Urothelium cell line (cell line): ENCODE data around the gene KIN.
"Not testable (repeated sequence)": the region's sequence is repeated elsewhere in the genome, so short reads cannot be mapped to it uniquely, and the experiment has no call there.

Experiments
- DNase-seq: peaks from one replicate; pipeline ENCODE4 v3.0.0; 2011; ENCODE audit warnings: low spot score, mixed read lengths
- FAIRE-seq: peaks from 2 replicates; lab custom pipeline; 2011; peaks lifted over from hg19 to GRCh38; lab: Jason Lieb, UNC

KIN gene

DNA sequence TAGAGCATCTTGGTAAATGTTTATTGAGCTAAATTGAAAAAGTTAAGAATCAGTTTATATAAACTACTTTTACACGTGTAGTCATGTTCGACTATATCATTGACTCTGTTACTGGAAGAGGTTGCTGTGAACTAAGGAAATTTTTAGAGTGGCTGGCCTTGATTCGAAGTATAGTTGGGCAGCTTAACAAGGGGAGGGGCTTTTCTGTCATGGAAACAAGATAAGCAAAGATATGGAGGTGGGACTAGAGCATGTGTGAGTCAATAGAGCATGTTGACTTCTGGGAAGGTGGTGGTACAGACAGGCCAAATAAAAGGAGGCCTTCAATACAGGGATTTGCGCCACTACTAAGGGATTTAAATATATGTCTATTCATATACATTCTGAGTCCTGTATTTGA lies 7.8 kb upstream of the KIN start:
- no peak for FAIRE-seq

GRCh38 chr10:7794251-7795026 lies 6.6 kb upstream of the KIN start:
- FAIRE-seq (no peak), DNase-seq (no peak)

More for the DNA sequence above, 7.8 kb upstream of the KIN start:
- no peak for DNase-seq

GRCh38 chr10:7792541-7792940 lies 4.7 kb upstream of the KIN start:
- no peak for DNase-seq
- FAIRE-seq: no peak

GRCh38 chr10:7789390-7789789 lies 1.6 kb upstream of the KIN start:
- FAIRE-seq: no peak
- DNase-seq: no peak

DNA sequence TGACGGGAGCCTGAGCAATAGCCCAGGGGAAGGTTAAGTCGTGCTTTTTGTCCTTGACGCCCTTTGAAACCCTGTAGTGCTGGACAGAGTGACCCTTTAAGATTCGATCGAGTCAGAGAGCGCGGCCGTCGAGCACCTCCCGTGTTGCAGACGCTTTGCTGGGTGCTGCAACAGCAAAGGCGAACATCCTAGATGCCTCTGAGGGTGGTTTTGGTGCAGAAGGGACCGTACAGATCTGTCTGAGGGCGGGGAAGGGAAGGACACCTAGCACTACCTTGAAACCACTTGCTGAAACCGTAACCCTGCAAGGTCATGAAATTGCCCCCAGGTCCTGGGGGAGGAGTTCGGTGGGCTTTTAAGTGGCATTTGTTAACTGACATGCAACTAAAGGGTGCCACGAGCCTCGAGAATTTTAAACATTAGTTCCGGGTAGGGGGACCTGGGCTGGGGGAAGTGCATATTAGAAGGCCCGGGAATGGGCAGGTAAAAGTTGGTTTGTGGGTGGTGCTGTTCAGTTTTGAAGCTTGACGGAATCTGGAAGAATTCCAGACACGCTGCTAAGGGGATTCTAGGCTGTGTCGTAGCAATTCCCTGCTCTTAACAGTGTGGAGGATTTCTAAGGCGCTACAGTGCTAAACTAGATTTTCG lies 970 bp upstream of the KIN start:
- no peak for FAIRE-seq
- DNase-seq: peak; percentile 10

GRCh38 chr10:7787150-7787856 lies 490 bp downstream of the KIN start:
- FAIRE-seq (no peak), DNase-seq (no peak)

DNA sequence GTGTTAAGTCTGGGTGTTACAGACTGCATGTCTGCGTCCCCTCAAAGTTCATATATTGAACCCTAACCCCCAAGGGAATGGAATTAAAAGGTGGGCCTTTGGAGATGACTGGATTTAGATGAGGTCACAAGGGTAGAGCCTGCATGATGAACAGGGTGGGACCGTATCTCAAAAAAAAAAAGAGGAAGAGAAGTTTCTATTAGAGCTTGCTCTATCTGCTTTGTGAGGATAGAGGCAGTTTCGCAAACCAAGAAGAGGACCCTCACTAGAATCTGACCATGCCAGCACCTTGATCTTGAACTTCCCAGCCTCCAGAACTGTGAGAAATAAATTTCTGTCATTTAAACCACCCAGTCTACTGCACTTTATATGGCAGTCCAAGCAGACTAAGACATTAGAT lies 1.4 kb downstream of the KIN start:
- FAIRE-seq (no peak), DNase-seq (no peak)

DNA sequence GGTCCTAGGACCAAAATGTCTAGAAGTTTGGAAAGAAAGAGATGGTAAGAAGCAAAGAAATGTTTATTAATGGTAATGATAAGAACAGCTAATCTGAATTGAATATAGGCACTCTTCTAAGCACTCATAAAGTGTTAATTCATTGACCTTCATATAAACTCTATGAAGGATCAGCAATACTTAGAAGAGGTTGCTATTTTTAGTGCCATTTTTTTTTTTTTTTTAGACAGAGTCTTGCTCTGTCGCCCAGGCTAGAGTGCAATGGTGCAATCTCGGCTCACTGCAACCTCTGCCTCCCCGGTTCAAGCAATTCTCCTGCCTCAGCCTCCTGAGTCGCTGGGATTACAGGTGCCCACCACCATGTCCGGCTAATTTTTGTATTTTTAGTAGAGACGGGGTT lies 5.6 kb downstream of the KIN start:
- not testable (repeated sequence) for FAIRE-seq, DNase-seq

GRCh38 chr10:7776777-7777176 lies 11.0 kb downstream of the KIN start:
- no peak for DNase-seq
- no peak for FAIRE-seq

DNA sequence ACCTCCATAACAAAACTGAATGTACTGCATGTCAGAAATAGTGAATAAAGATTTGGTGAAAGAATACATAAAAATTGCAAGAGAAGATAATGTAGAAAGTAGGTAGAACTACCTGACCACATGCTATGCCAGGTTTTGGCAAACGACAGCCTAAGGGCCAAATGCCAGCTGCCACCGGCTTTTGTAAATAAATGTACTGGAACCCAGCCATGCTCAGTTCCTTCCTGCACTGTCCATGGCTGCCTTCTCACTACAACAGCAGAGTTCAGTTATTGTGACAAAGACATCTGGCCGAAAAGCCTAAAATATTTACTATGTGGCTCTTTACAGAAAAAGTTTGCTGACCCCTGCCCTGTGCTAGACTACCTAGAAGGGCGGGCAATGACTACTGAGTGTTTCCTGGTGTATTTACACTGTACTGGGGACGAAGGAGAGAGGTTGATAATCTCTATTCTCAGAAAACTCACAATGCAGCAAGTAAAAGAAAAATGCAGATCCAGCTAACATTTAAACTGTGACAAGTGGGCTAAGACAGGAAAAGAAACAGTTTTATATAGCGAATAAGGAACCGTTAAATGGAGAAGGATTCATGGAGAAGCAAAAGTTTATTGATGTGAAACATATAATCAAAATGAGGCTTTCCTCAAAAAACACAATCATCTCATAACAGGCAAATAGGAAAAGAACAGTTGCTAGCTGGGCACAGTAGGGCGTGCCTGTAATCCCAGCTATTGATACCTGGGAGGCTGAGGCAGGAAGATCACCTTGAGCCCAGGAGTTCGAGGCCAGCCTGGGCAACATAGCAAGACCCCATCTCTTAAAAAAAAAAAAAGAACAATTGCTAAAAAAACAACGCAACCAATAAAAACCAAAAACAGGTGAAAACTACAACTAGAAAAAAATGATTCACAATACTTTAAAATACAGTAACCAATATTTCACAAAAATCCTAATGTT lies 13.7 kb downstream of the KIN start:
- FAIRE-seq (no peak), DNase-seq (no peak)

DNA sequence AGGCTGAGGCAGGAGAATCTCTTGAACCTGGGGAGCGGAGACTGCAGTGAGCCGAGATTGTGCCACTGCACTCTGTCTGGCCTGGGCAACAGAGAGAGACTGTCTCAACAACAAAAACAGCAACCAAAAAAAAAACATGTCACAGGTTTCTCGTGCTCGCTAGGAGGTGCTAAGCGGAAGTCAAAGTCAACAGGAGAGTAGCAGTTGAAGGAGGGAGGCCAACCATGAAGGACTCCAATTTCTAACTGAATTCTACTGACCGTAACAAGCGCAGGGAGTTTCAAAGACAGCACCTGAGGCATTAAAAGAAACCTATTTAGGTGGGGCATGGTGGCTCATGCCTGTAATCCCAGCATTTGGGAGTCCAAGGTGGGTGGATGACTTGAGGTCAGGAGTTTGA lies 19.4 kb downstream of the KIN start:
- FAIRE-seq: no peak
- DNase-seq: no peak

- DNase-seq (no peak), FAIRE-seq (no peak)
Measured at GRCh38 chr10:7767209-7767608, 20.6 kb downstream of the KIN start.

- DNase-seq (no peak), FAIRE-seq (no peak)
Measured at GRCh38 chr10:7766241-7766640, 21.6 kb downstream of the KIN start.

DNA sequence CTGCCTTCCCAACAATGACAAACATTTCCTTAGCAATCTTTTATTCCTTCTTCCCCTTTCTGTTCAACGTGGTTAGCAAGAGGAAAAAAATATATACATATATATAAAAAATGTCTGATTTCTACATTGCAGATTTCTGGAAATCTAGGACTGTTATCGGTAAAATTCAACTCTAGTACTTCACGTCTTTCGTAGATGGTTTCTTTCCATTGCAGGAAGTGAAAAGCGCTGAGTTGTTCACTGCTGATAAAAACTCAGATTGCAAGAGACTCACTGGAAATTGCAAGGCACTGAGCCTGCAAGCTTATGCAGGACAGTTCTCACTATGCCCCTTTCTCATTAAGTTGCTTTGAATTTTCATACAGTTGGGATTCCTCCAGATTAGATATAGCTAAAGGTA lies 23.9 kb downstream of the KIN start:
- FAIRE-seq (no peak), DNase-seq (no peak)

DNA sequence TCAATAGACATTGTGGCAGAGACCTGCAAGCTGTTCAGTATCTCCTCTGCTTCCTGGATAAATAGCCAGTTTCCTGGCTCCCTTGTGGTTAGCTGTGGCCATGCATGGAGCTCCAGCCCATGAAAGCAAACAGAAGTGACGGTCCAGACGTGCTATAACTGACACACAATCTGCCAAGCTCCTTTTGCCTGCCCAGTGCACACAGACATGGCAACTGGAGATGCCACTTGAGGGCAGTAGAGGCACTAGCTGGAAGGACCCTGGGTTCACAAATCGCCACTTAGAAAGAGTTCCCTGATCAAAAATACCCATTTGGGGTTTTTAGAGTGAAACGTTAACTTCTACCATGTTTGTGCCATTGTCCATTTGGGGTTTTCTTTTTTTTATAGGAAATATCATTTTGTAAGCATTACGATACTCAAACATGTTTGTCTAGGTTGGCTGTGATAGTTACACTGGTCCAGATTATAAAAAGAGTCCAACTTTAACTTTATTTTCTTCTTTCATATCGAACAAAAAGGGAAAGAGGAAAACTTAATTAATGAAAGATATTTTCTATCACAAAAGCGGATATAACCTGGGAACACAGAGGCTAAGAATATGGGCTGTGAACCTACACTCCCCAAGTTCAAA lies 31.3 kb downstream of the KIN start:
- DNase-seq: peak; percentile 32
- FAIRE-seq: no peak

GRCh38 chr10:7755103-7755502 lies 32.7 kb downstream of the KIN start:
- DNase-seq: no peak

DNA sequence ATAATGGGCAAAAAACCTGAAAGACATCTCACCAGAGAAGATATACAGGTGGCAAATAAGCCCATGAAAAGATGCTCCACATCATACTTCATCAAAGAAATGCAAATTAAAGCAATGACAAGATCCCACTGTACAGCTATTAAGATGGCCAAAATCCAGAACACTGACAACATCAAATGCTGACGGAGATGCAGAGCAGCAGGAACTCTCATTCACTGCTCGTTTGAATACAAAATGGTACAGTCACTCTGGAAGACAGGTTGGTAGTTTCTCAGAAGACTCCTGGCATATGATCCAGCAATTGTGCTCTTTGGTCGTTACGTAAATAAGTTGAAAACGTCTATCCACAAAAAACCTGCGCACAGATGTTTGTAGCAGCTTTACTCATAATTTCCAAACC lies 35.5 kb downstream of the KIN start:
- DNase-seq (no peak), FAIRE-seq (no peak)

More at GRCh38 chr10:7755103-7755502, 32.7 kb downstream of the KIN start:
- FAIRE-seq: no peak

- no peak for DNase-seq
- no peak for FAIRE-seq
Measured at GRCh38 chr10:7750222-7750621, 37.6 kb downstream of the KIN start.

GRCh38 chr10:7748637-7749036 lies 39.2 kb downstream of the KIN start:
- FAIRE-seq, DNase-seq: not testable (repeated sequence)

DNA sequence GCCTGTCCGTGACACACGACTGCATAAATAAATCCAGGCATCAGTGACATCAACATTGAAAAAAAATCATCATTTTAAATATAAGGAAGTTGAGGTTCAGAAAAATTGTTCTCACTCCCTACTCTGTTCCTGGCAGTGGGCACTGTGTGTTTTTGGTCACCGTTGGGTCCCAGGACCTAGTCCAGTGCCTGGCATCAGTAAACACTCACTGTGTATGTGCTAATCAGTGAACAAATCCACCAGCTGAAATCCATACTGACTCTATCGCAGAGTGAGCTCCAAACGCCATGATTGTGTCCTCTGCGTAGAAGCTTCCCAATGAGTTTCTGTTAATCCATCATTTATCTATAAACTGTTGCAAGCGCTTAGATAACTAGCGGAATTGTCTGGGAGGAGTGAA lies 43.5 kb downstream of the KIN start:
- DNase-seq (no peak), FAIRE-seq (no peak)
